DMS53 treated with DMSO at 0.1 percent for 48 hours (cell line): ENCODE results near the gene SLC22A23.
"Not testable (repeated sequence)": the region's sequence is repeated elsewhere in the genome, so short reads cannot be mapped to it uniquely, and the experiment has no call there.

ENCODE experiments used
- DNase-seq: peaks from one replicate; lab custom pipeline; 2025; ENCODE audit not compliant: unreplicated experiment; lab: John Stamatoyannopoulos, UW

The SLC22A23 gene

GRCh38 chr6:3252369-3252768 lies 204.5 kb downstream of the SLC22A23 start:
- DNase-seq: no peak

GRCh38 chr6:3251462-3252314 lies 205.2 kb downstream of the SLC22A23 start:
- peak; percentile 65 for DNase-seq

- no peak for DNase-seq
These were observed 206.6 kb downstream of the SLC22A23 start for GRCh38 chr6:3250231-3250675.

GRCh38 chr6:3249821-3250220 lies 207.0 kb downstream of the SLC22A23 start:
- no peak for DNase-seq

GRCh38 chr6:3247255-3248146 lies 209.3 kb downstream of the SLC22A23 start:
- peak; percentile 25 for DNase-seq

- no peak for DNase-seq
These were observed 211.6 kb downstream of the SLC22A23 start for GRCh38 chr6:3245216-3245615.

- DNase-seq: not testable (repeated sequence)
These were observed 212.1 kb downstream of the SLC22A23 start for GRCh38 chr6:3244832-3245161.

- no peak for DNase-seq
These were observed 212.6 kb downstream of the SLC22A23 start for GRCh38 chr6:3244003-3244831.

GRCh38 chr6:3242768-3243167 lies 214.1 kb downstream of the SLC22A23 start:
- DNase-seq: no peak

GRCh38 chr6:3241745-3242144 lies 215.1 kb downstream of the SLC22A23 start:
- not testable (repeated sequence) for DNase-seq

GRCh38 chr6:3240595-3240994 lies 216.3 kb downstream of the SLC22A23 start:
- no peak for DNase-seq

GRCh38 chr6:3239110-3239830 lies 217.6 kb downstream of the SLC22A23 start:
- no peak for DNase-seq

GRCh38 chr6:3237761-3238662 lies 218.8 kb downstream of the SLC22A23 start:
- DNase-seq: no peak

- no peak for DNase-seq
These were observed 220.8 kb downstream of the SLC22A23 start for GRCh38 chr6:3236005-3236404.

GRCh38 chr6:3235486-3235885 lies 221.4 kb downstream of the SLC22A23 start:
- DNase-seq: no peak

GRCh38 chr6:3233904-3234303 lies 222.9 kb downstream of the SLC22A23 start:
- DNase-seq: no peak

- no peak for DNase-seq
These were observed 223.5 kb downstream of the SLC22A23 start for GRCh38 chr6:3233321-3233720.

GRCh38 chr6:3232017-3232945 lies 224.6 kb downstream of the SLC22A23 start:
- DNase-seq: peak; percentile 15
